Omental fat pad (tissue), 4 donors: ENCODE results near the gene FKBP2. TPM values are rescaled to one million over a fixed set of nuclear protein-coding genes. Genes with fewer than 3 reads are reported as not detected.
A peak's percentile ranks its signal among the peaks of the same experiment; 100 is the strongest.

ENCODE experiments used
- ATAC-seq: fragments of 150-250 bp; one replicate; pipeline ENCODE4 v1.9.1; 2016; ENCODE audit warnings: mild to moderate bottlenecking, moderate library complexity; ENCODE audit not compliant: low FRiP score
- DNase-seq: peaks from one replicate; pipeline ENCODE4 v3.0.0-alpha.2; 2019; ENCODE audit warnings: low spot score
- CTCF ChIP-seq, 3 donors: fragments of 450-650 bp; IDR thresholded peaks; one replicate each; pipeline ENCODE4 v1.5.1; 2016 to 2017; ENCODE audit warnings: antibody characterized with exemption in 3 of 3, mild to moderate bottlenecking in 3 of 3, moderate library complexity in 2 of 3
- total RNA-seq, 4 donors: library from RNA; depleted of rRNA; stranded (reverse); fragments of >200 nt; gene quantifications; one replicate each; pipeline ENCODE4 v1.1.0, GENCODE V29; 2016

Gene FKBP2
- total RNA-seq, 4 donors from 2014 or later, result 41.8 to 78.5 (median 49.5) TPM

GRCh38 chr11:64249563-64250414 is 8.9 kb downstream of the FKBP2 start:
- no peak for ATAC-seq
- TF ChIP-seq CTCF (IDR thresholded peaks at IDR 0.05), result no peak
- DNase-seq, result no peak

DNA sequence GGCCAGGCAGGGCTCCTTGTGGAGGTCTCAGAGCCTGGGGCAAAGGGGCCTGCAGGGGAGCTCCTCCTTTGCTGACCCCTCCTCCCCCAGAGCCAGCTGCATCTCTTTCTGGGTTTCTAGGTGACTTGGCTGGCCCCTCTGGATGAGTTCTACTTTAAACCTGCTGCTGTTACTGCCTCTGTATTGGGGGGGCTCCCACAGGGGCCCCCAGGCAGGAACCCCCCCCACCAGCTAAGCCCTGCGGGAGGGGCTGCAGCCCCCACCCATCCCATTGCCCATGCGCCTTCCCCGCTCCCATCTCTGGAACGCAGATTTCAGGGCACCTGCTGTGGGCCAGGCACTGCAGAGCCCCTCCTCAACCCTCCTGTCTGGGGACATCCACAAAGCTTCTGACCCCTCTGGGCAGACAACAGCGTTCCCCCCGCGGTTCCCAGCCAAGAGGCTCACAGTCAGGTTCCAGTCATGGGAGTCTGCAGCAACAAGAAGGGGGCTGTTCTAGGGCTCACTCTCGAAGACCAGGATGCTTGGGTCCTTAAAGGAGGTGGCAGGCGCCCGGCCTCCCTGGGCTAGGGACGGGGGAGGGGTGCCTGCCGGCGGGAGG is 9.6 kb downstream of the FKBP2 start:
- no peak for TF ChIP-seq CTCF (IDR thresholded peaks at IDR 0.05)
- ATAC-seq (no peak), DNase-seq (no peak)

DNA sequence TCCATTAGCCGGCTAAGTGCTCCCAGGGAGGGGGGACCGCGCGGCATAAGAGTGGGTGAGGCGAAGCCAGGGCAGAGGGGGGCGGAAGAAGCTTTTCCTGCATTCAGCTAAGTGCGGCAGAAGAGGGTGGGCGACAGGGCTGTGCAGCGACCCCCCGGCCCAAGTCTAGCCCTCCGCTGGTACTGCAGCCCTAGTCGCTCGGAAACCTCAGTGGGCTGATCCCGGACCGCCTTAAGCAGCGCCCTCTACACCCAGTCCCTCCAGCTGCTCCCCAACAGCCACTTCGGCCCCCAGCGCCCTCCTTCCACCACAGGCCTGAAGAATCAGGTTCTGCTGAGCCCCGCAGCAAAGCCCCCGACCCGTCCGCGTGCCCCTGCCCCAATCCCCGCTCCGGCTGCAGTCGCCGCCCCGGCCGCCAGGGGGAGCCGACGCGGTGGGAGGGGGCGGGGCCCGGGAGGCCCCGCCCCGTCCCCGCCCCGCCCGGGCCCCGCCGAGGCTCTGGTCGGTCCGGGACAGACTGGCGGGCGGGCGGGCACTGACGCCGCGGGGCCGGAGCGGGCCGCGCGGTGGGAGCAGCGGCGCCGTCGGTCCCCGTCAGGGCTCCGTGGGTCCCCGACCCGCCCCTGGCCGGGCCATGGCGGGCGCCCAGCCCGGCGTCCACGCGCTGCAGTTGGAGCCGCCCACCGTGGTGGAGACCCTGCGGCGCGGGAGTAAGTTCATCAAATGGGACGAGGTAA is 10.3 kb downstream of the FKBP2 start, which contains the start of gene PLCB3:
PLCB3 (plus strand) TSS at position 515 of the 737 bp plus-strand sequence; CDS start at position 635, 120 bp downstream.
- ATAC-seq (peak; percentile 63), DNase-seq (no peak)
- peak in 1 of 3 donors; percentile 75 for TF ChIP-seq CTCF (IDR thresholded peaks at IDR 0.05)

- DNase-seq (no peak), ATAC-seq (no peak)
- no peak for TF ChIP-seq CTCF (IDR thresholded peaks at IDR 0.05)
These were observed 10.8 kb downstream of the FKBP2 start for GRCh38 chr11:64251753-64252002.

DNA sequence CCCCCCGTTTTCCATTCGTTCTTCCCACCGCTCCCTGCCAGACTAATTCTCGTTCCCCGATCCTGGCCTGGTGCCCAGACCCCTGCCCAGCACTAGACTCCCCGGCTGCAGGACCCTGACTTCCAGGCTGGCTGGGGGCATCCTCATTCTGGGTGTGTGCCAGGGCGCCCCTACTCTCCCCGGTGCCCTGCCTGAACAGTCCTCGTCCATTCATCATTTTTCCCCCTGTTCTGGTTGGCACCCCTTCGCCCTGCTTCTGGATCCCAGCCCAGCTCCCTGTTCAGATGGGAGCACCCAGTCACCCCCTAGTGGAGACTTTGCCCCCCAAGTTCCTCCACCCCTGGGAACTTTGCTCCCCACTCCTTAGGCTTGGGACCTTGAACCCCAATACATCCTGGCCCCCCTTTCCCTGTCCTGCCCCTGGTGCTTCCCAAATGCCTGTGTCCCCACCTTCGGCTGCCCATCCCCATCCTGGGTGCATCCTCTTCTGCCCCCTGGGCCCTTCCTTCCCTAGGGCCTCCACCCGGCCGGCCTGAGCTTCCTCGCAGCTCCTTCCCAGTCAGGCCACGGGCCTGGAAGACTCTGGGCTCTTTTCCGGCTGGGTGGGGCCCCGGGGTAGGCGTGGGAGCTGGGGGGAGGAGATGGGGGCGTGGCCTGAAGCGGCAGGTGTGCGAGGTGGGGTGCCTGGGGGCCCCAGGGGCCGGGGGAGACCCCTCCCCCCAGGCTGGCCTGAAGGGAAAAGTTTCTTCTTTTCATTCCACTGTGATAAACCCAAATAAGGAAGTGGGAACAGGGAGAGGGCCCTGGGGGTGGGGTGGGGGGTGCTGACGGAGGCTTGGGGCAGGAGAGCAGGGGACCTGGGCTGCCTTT is 11.3 kb downstream of the FKBP2 start:
- no peak for ATAC-seq
- DNase-seq, result no peak
- no peak for TF ChIP-seq CTCF (IDR thresholded peaks at IDR 0.05)

- ATAC-seq (no peak), DNase-seq (no peak)
- TF ChIP-seq CTCF (IDR thresholded peaks at IDR 0.05), result no peak
These were observed 12.1 kb downstream of the FKBP2 start for GRCh38 chr11:64253043-64253442.
